PC-9 (cell line): ENCODE data around the gene TNMD. TPM values are rescaled to one million over a fixed set of nuclear protein-coding genes. Genes with fewer than 3 reads are reported as not detected.

Source experiments
- BruUV-seq: library from RNA; stranded (reverse); fragments of 400-500 nt; replicated peaks from 2 replicates; lab custom pipeline; 2021; lab: Mats Ljungman, UMichigan
- CTCF ChIA-PET: fragments of 300-600 bp; sonication (Branson Sonifier 250); formaldehyde crosslinking; loops from one replicate; lab custom pipeline; 2022; ENCODE audit warnings: antibody characterized with exemption; lab: Charles Lee
- POLR2A ChIA-PET: fragments of 300-600 bp; sonication (Branson Sonifier 250); formaldehyde crosslinking; loops from one replicate; lab custom pipeline; 2022; ENCODE audit warnings: antibody characterized with exemption; ENCODE audit not compliant: unreplicated experiment; lab: Charles Lee
- DNase-seq, 2 experiments: peaks; one replicate each; pipeline versions ENCODE4 v3.0.0 to v3.0.0-alpha.2; 2015 to 2022; ENCODE audit warnings: mixed read lengths in 1 of 2
- H2AFZ ChIP-seq: fragments of 200-600 bp; sonication (generic); 2 replicates; pipeline ENCODE4 v1.8.1; 2017; ENCODE audit warnings: antibody characterized with exemption
- H3F3A ChIP-seq: fragments of 200-600 bp; sonication (generic); 2 replicates; pipeline ENCODE4 v1.8.1; 2017; ENCODE audit warnings: antibody characterized with exemption, mild to moderate bottlenecking, low read depth; ENCODE audit not compliant: insufficient read depth
- H3K27ac ChIP-seq: fragments of 200-600 bp; sonication (generic); 2 replicates; pipeline ENCODE4 v1.6.1; 2016; ENCODE audit warnings: mixed run types
- H3K27me3 ChIP-seq: fragments of 200-600 bp; sonication (generic); 2 replicates; pipeline ENCODE4 v1.6.1; 2016; ENCODE audit warnings: low read depth, mixed run types; ENCODE audit not compliant: insufficient read depth
- H3K36me3 ChIP-seq: fragments of 200-600 bp; sonication (generic); 2 replicates; pipeline ENCODE4 v1.6.1; 2016; ENCODE audit warnings: low read depth, mixed run types
- H3K4me1 ChIP-seq: fragments of 200-600 bp; sonication (generic); replicated peaks from 2 replicates; pipeline ENCODE4 v1.6.1; 2016; ENCODE audit warnings: mixed run types; ENCODE audit not compliant: insufficient read depth
- H3K4me2 ChIP-seq: fragments of 200-600 bp; sonication (generic); 2 replicates; pipeline ENCODE4 v1.6.1; 2017; ENCODE audit warnings: mixed run types
- H3K4me3 ChIP-seq: fragments of 200-600 bp; sonication (generic); 2 replicates; pipeline ENCODE4 v1.6.1; 2016; ENCODE audit warnings: mixed run types
- H3K79me2 ChIP-seq: fragments of 200-600 bp; sonication (generic); 2 replicates; pipeline ENCODE4 v1.6.1; 2017; ENCODE audit warnings: low read depth, mixed run types
- H3K9me2 ChIP-seq: fragments of 200-600 bp; sonication (generic); 2 replicates; pipeline ENCODE4 v1.8.1; 2017; ENCODE audit warnings: mild to moderate bottlenecking; ENCODE audit not compliant: insufficient read depth
- H3K9me3 ChIP-seq: fragments of 200-600 bp; sonication (generic); 2 replicates; pipeline ENCODE4 v1.8.1; 2016; ENCODE audit warnings: low read depth; ENCODE audit not compliant: insufficient read depth
- H4K20me1 ChIP-seq: fragments of 200-600 bp; sonication (generic); 2 replicates; pipeline ENCODE4 v1.8.1; 2017; ENCODE audit not compliant: insufficient read depth
- EZH2 ChIP-seq: fragments of 200-600 bp; sonication (generic); IDR thresholded peaks from 2 replicates; pipeline ENCODE4 v1.8.0; 2017; ENCODE audit warnings: antibody characterized with exemption, low read depth
- intact Hi-C: fragments of 100-400 bp; cut with micrococcal nuclease; formaldehyde crosslinking; loops from one replicate; pipeline ENCODE4 v1.10.0; 2022; ENCODE audit not compliant: unreplicated experiment
- total RNA-seq: library from RNA; stranded (reverse); gene quantifications from 2 replicates; pipeline ENCODE4 v1.2.3, GENCODE V29; 2021
- TF ChIP-seq, protein P1 (sequence below): fragments of 200-600 bp; sonication (generic); conservative IDR thresholded peaks from 2 replicates; pipeline ENCODE4 v1.6.1; 2017; ENCODE audit warnings: mixed run types, antibody characterized with exemption, mild to moderate bottlenecking, moderate library complexity

The TNMD gene
- total RNA-seq, 1 experiment from 2014 or later = not detected

- intact Hi-C loops = loop anchor here (10.0 kb wide), 1 partner anchor 97 kb away; no protein-coding TSS in a partner anchor
- no peak for DNase-seq
- TF ChIP-seq, protein P1, sequence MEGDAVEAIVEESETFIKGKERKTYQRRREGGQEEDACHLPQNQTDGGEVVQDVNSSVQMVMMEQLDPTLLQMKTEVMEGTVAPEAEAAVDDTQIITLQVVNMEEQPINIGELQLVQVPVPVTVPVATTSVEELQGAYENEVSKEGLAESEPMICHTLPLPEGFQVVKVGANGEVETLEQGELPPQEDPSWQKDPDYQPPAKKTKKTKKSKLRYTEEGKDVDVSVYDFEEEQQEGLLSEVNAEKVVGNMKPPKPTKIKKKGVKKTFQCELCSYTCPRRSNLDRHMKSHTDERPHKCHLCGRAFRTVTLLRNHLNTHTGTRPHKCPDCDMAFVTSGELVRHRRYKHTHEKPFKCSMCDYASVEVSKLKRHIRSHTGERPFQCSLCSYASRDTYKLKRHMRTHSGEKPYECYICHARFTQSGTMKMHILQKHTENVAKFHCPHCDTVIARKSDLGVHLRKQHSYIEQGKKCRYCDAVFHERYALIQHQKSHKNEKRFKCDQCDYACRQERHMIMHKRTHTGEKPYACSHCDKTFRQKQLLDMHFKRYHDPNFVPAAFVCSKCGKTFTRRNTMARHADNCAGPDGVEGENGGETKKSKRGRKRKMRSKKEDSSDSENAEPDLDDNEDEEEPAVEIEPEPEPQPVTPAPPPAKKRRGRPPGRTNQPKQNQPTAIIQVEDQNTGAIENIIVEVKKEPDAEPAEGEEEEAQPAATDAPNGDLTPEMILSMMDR = no peak
- no peak for TF ChIP-seq EZH2
- Histone ChIP-seq H3K4me1 (0 out of 2 replicates have a peak, but pooled peaks cover 8% of the 10 kb centered on the region), H3K27ac (no peak overlapping the region), H4K20me1 (no peaks in the 10 kb centered on the region), H3K79me2 (no peaks in the 10 kb centered on the region), H3K9me3 (no peaks in the 10 kb centered on the region), H3K4me3 (no peak overlapping the region), H3F3A (no peaks in the 10 kb centered on the region), H3K36me3 (no peaks in the 10 kb centered on the region), H3K4me2 (no peak overlapping the region), H3K27me3 (no peaks in the 10 kb centered on the region), H2AFZ (no peak overlapping the region), H3K9me2 (no peaks in the 10 kb centered on the region)
- ChIA-PET CTCF (no interaction called here), POLR2A (no interaction called here)
- BruUV-seq = no TSS peak
These were observed 27.2 kb downstream of the TNMD start for GRCh38 chrX:100611951-100612350.

GRCh38 chrX:100615005-100615404, 30.3 kb downstream of the TNMD start:
- no peaks in the 10 kb centered on the region for H3K27me3 ChIP-seq
- H3K4me3 ChIP-seq = no peak overlapping the region
- 0 out of 2 replicates have a peak overlapping the region, but pooled peaks have one; percentile 26 for H3K4me2 ChIP-seq
- no peaks in the 10 kb centered on the region for H3K36me3 ChIP-seq
- no peaks in the 10 kb centered on the region for H3K9me3 ChIP-seq
- 0 out of 2 replicates have a peak, but pooled peaks cover 8% of the 10 kb centered on the region for H3K4me1 ChIP-seq
- TF ChIP-seq, protein P1 = peak; percentile 67
- TF ChIP-seq EZH2 = no peak
- H4K20me1 ChIP-seq = no peaks in the 10 kb centered on the region
- peak; percentile 25 to 71 for DNase-seq
- H3F3A ChIP-seq = no peaks in the 10 kb centered on the region
- no TSS peak for BruUV-seq
- no peak overlapping the region for H3K27ac ChIP-seq
- intact Hi-C loops = loop anchor here (2.0 to 10.0 kb wide), 3 partner anchors 47 to 100 kb away; no protein-coding TSS in a partner anchor
- CTCF ChIA-PET = interaction anchor here (0.7 to 1.8 kb wide), 7 partner anchors 22 to 247 kb away, joined by 3 to 10 read pairs (median 4); partner anchors contain the start of gene TSPAN6
- H3K9me2 ChIP-seq = no peaks in the 10 kb centered on the region
- POLR2A ChIA-PET = interaction anchor here (0.6 kb wide), 1 partner anchor 1003 kb away, joined by 4 read pairs; no protein-coding TSS in a partner anchor
- no peaks in the 10 kb centered on the region for H3K79me2 ChIP-seq
- no peak overlapping the region for H2AFZ ChIP-seq

- no peaks in the 10 kb centered on the region for H3K36me3 ChIP-seq
- ChIA-PET POLR2A (no interaction called here), CTCF (no interaction called here)
- H4K20me1 ChIP-seq = no peaks in the 10 kb centered on the region
- H3K9me2 ChIP-seq = no peaks in the 10 kb centered on the region
- intact Hi-C loops = no loop called here
- no peaks in the 10 kb centered on the region for H3F3A ChIP-seq
- no peak overlapping the region for H3K27ac ChIP-seq
- no peak overlapping the region for H2AFZ ChIP-seq
- DNase-seq = no peak
- TF ChIP-seq, protein P1 = no peak
- no peak for TF ChIP-seq EZH2
- H3K4me3 ChIP-seq = no peak overlapping the region
- no peaks in the 10 kb centered on the region for H3K4me1 ChIP-seq
- no TSS peak for BruUV-seq
- H3K27me3 ChIP-seq = no peaks in the 10 kb centered on the region
- H3K9me3 ChIP-seq = no peaks in the 10 kb centered on the region
- H3K4me2 ChIP-seq = no peak overlapping the region
- no peaks in the 10 kb centered on the region for H3K79me2 ChIP-seq
These were observed 38.3 kb downstream of the TNMD start for GRCh38 chrX:100623001-100623400.
